GM21576 (cell line): Measurements from ENCODE around the gene NAPSA.
"Not testable (repeated sequence)": the region's sequence is repeated elsewhere in the genome, so short reads cannot be mapped to it uniquely, and the experiment has no call there.

Experiments
- ATAC-seq: cut with Tn5 transposase; IDR thresholded peaks from one replicate; pipeline ENCODE4 v1.9.1; 2021; ENCODE audit warnings: mild to moderate bottlenecking, moderate library complexity; ENCODE audit not compliant: unreplicated experiment

The NAPSA gene

GRCh38 chr19:50331994-50332243 lies 33.5 kb downstream of the NAPSA start:
- ATAC-seq = no peak

GRCh38 chr19:50331221-50331993 lies 34.0 kb downstream of the NAPSA start:
- no peak for ATAC-seq

- ATAC-seq = peak; percentile 24
These were observed 34.9 kb downstream of the NAPSA start for GRCh38 chr19:50330365-50331078.

- ATAC-seq = not testable (repeated sequence)
These were observed 35.5 kb downstream of the NAPSA start for GRCh38 chr19:50329926-50330294.

DNA sequence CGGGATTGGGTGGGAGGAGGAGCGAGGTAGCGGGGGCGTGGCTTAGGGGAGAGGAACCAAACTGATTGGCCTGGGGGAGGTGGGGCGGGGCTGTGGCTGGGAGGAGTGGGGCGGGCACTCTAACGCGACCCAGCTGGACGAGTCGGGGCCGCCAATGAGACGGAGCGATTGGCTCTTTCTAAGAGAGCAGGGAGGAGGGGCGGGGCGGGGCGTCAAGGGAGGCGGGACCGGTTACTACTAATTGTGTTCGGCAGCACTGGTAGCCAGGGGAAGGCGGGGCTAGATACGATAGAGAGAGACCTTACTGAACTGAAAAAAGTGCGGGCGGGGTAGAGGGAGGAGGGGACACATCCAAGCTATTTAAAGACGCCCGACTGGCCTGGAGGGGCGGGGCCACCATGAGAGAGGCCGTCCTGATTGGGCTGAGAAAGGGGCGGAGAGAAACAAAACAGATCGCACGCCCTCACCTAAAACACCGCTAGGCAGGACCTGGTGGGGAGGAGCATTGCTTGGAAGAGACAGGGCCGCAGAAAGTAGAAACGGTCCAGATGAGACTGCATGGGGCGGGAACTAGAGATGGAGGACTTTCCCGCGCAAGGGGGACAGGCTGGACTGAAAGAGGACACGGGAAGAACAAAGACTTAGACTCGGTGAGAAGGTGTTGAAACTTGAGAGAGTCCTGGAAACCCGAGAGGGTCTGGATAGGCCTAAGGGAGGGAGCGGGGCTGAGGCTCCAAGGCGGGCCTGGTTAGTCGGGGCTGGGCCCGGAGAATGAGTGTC lies 36.1 kb downstream of the NAPSA start, which contains the start of gene KCNC3:
TSS of gene KCNC3 (minus strand) at position 232 of the 780 bp plus-strand sequence. CDS start 295 bp downstream, outside the sequence.
- peak; percentile 48 for ATAC-seq

DNA sequence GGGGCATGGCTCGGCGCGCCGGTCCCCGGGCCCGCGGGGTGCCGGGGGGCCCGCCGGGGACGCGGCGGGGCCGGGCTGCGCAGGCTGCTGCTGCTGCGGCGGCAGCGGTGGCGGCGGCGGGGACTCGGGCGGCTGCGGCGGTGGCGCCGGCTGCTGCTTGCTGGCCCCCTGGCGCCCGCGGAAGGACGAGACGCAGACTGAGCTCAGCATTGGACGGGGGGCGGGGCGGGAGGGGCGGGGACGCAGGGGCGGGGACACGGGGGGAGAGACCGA lies 36.6 kb downstream of the NAPSA start:
- peak; percentile 19 for ATAC-seq

- ATAC-seq = no peak
These were observed 37.1 kb downstream of the NAPSA start for GRCh38 chr19:50328224-50328872.

- no peak for ATAC-seq
These were observed 37.8 kb downstream of the NAPSA start for GRCh38 chr19:50327461-50328223.

DNA sequence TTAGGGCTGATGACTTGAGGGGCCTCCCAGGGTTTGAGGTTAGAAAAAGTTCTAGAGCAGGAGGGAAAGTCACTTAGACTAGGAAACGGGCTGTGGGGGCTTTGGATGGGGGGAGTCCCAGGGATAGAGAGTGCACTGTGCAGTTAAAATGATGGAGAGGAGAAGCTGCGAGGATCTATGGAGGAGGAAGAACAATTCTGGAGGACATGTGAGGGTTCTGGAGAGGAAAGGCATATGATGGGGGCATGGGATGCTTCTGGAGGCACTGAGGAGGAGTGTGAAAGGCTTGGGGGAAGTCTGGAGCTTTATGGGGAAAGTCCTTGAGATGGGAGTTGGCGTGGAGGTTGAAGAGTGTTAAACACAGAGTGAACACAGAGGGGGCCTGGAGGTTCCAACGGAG lies 38.4 kb downstream of the NAPSA start:
- ATAC-seq = no peak

DNA sequence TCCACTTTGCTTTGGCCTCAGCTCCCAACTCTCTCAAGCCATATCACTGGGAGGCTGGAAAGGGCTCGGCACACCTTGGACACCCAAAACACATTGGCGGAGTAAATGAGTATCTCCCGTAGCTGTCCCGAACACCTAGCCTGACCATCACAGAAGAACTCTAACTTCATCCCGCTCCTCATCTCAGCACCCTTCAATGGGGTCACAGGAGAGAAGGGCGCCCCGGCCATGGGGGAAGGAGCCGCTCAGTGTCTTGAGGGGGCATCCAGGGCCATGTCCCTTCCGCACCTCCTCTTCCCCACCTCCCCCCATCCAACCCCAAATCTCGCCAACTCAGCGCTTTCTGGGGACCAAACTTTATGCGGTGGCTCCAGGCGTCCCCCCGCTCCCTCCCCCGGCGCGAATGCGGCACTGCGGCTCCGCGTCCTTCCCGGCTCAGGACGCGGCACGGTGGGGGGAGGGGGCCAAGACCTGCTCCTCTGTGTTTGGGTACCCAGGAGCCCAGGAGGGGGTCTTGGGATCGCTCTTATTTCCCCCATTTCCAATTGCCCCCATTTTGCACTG lies 39.3 kb downstream of the NAPSA start:
- ATAC-seq = no peak

GRCh38 chr19:50325310-50326100 lies 39.9 kb downstream of the NAPSA start:
- no peak for ATAC-seq

- ATAC-seq = no peak
These were observed 41.1 kb downstream of the NAPSA start for GRCh38 chr19:50324331-50324730.

GRCh38 chr19:50323782-50324133 lies 41.7 kb downstream of the NAPSA start:
- no peak for ATAC-seq

DNA sequence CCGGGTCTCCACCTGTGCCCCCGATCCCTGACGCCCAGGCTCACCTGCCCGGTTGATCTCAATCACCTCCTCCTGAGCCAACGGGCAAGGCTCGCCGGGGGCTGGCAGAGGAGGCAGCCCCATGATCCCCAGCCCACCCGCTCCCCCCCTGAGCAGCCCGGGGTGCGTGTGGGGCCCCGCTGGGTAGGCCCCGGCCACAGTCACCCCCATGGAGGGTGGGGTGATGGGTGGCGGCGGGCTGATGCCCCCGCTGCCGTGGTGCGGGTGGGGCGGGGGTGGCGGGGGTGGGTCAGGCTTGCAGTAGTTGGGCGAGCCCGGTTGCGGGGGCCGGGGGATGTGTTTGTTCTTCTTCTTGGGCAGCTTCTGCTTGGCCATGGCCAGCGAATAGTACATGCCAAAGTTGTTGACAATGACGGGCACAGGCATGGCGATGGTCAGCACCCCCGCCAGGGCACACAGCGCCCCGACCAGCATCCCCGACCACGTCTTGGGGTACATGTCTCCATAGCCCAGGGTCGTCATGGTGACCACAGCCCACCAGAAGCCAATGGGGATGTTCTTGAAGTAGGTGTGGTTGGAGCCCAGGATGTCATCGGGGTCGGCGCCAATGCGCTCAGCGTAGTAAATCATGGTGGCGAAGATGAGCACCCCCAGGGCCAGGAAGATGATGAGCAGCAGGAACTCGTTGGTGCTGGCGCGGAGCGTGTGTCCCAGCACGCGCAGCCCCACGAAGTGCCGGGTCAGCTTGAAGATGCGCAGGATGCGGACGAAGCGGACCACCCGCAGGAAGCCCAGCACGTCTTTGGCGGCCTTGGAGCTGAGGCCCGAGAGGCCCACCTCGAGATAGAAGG lies 42.3 kb downstream of the NAPSA start:
- ATAC-seq = no peak

DNA sequence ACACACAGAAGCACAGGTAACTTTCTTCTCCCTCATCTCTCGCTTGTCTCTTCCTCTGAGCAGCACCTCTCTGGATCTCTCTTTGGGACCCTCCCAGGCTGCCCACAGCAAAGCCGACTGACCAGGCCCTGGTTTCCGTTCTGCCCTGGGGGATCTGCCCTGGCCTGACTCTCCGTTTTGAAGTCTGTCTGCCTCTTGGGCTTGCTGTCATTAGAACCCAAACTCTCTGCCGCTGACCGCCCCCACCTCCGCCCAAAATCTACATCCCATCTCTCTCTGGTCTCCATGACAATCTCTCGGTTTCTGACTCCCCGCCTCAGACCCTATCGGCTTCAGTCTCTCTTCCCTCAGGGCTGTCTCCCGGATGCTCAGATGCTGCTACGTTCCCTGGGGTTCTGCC lies 43.2 kb downstream of the NAPSA start:
- ATAC-seq = no peak

DNA sequence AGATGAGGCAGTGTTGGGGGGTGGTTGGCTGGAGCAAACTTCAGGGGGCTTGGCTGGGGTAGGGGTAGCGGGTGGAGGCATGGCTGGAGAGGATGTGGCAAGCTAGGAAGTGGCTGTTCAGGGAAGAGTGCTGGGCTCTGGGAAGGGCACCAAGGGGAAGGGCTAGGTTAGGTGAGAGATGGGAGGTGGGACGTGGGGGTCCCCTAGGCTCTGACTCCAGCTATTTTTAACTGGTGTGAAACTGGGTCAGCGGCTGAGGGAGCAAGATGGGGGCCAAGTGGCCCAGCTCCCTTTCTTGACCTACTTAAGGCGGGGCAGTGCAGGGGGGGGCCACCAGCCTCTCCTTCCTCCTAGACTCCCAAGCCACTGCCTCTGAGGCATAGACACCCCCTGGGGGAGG lies 43.6 kb downstream of the NAPSA start:
- no peak for ATAC-seq

GRCh38 chr19:50320596-50320995 lies 44.8 kb downstream of the NAPSA start:
- no peak for ATAC-seq

DNA sequence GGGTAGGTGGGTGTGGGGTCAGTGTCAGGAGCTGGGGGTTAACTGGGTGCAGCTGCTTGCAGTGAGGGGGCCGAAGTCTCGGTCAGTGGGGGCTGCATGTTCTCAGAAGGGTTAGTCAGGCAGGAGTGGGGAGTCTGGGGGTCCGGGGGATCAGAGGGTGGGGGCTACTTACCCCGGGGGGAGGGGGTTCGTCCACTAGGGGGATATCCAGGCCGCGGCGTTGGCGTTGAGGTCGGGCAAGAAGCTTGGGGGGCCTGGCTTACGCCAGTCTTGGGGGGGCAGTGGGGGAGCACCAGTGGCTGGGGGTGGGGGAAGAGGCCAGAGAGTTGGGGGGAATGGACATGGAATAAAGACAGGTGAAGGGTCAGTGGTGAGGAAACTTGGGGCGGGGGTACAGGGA lies 45.4 kb downstream of the NAPSA start:
- no peak for ATAC-seq

DNA sequence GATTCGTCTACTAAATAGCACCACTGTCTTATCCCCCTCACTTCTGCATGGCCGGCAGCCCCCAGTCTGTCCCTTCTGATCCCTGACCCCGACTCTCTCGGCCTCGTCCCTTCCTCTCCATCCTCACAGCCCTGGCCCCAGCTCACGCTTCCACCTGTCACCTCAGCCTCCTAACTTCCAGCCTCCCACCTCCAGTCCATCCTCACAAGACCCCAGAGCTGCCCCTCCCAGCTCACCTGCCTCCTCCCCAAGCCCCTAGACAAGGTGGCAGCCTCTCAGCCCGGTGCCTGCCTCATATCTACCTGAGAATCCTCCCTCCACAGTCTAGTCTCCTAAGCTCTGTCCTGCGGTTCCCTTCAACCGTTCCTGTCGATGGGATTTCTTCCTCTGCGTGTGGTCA lies 46.3 kb downstream of the NAPSA start:
- ATAC-seq = no peak
